Ecto neural progenitor cell (in vitro differentiated cells): ENCODE data around the gene IL2RA.
"Not testable (repeated sequence)": the region's sequence is repeated elsewhere in the genome, so short reads cannot be mapped to it uniquely, and the experiment has no call there.

Source experiments
- DNase-seq: peaks from one replicate; pipeline ENCODE4 v3.0.0-alpha.2; 2018; ENCODE audit warnings: low spot score

IL2RA gene

GRCh38 chr10:6082496-6083395, 20.6 kb upstream of the IL2RA start:
- DNase-seq: no peak

- no peak for DNase-seq
These were observed 18.3 kb upstream of the IL2RA start for GRCh38 chr10:6080417-6080973.

GRCh38 chr10:6079044-6079443, 16.9 kb upstream of the IL2RA start:
- no peak for DNase-seq

GRCh38 chr10:6077071-6077675, 15.0 kb upstream of the IL2RA start:
- DNase-seq: no peak

- DNase-seq: no peak
These were observed 12.5 kb upstream of the IL2RA start for GRCh38 chr10:6074489-6075301.

GRCh38 chr10:6072215-6072934, 10.2 kb upstream of the IL2RA start:
- DNase-seq: no peak

GRCh38 chr10:6071181-6072175, 9.3 kb upstream of the IL2RA start:
- no peak for DNase-seq

- DNase-seq: no peak
These were observed 8.5 kb upstream of the IL2RA start for GRCh38 chr10:6070660-6071059.

- DNase-seq: no peak
These were observed 7.1 kb upstream of the IL2RA start for GRCh38 chr10:6069081-6069931.

GRCh38 chr10:6068422-6068821, 6.3 kb upstream of the IL2RA start:
- DNase-seq: no peak

GRCh38 chr10:6068006-6068405, 5.8 kb upstream of the IL2RA start:
- no peak for DNase-seq

- no peak for DNase-seq
These were observed 5.3 kb upstream of the IL2RA start for GRCh38 chr10:6067457-6067856.

GRCh38 chr10:6065835-6066234, 3.7 kb upstream of the IL2RA start:
- DNase-seq: no peak

- no peak for DNase-seq
These were observed 3.2 kb upstream of the IL2RA start for GRCh38 chr10:6065406-6065805.

GRCh38 chr10:6064726-6065125, 2.6 kb upstream of the IL2RA start:
- not testable (repeated sequence) for DNase-seq

- DNase-seq: no peak
These were observed 2.0 kb upstream of the IL2RA start for GRCh38 chr10:6064119-6064518.

GRCh38 chr10:6061056-6061455, 1.1 kb downstream of the IL2RA start:
- no peak for DNase-seq

- DNase-seq: no peak
These were observed 2.7 kb downstream of the IL2RA start for GRCh38 chr10:6059506-6059905.

- no peak for DNase-seq
These were observed 3.3 kb downstream of the IL2RA start for GRCh38 chr10:6058682-6059475.
